GM12891 (cell line): ENCODE measurements around the gene NR2C2.

Experiments
- PAX5 ChIP-seq: IDR thresholded peaks from 2 replicates; pipeline ENCODE4 v1.6.1; 2011; ENCODE audit warnings: low read length, moderate library complexity, mild to moderate bottlenecking; ENCODE audit not compliant: insufficient read depth, severe bottlenecking
- POLR2A ChIP-seq: IDR thresholded peaks from 2 replicates; pipeline ENCODE4 v1.6.1; 2011; ENCODE audit warnings: low read depth, low read length, control low read depth
- POLR2AphosphoS5 ChIP-seq: IDR thresholded peaks from 2 replicates; pipeline ENCODE4 v1.6.1; 2011; ENCODE audit warnings: low read depth, low read length, control low read depth
- SPI1 ChIP-seq: IDR thresholded peaks from 2 replicates; pipeline ENCODE4 v1.6.1; 2011; ENCODE audit warnings: low read depth, low read length, control low read depth
- TAF1 ChIP-seq: IDR thresholded peaks from 2 replicates; pipeline ENCODE4 v1.6.1; 2011; ENCODE audit warnings: low read depth, low read length, control low read depth

- TF ChIP-seq POLR2A: peak; percentile 61; the same call in 1 of the 2 replicates
- TF ChIP-seq POLR2AphosphoS5: 0 out of 2 replicates have a peak, but pooled peaks have one; percentile 27
- peak; percentile 31; the same call in 1 of the 2 replicates for TF ChIP-seq SPI1
- 0 out of 2 replicates have a peak, but pooled peaks have one; percentile 28 for TF ChIP-seq TAF1
- TF ChIP-seq PAX5: no peak
These were observed 41.6 kb downstream of the NR2C2 start for GRCh38 chr3:14988988-14989394.
